ENCODE results near the gene PHF11. TPM values are rescaled to one million over a fixed set of nuclear protein-coding genes. Genes with fewer than 3 reads are reported as not detected.

The PHF11 gene
- total and polyA plus RNA-seq, 2 donors (not counting 3 experiments of a cell fraction or from before 2014, with no cell fraction given): 12.9 to 32.4 TPM

DNA sequence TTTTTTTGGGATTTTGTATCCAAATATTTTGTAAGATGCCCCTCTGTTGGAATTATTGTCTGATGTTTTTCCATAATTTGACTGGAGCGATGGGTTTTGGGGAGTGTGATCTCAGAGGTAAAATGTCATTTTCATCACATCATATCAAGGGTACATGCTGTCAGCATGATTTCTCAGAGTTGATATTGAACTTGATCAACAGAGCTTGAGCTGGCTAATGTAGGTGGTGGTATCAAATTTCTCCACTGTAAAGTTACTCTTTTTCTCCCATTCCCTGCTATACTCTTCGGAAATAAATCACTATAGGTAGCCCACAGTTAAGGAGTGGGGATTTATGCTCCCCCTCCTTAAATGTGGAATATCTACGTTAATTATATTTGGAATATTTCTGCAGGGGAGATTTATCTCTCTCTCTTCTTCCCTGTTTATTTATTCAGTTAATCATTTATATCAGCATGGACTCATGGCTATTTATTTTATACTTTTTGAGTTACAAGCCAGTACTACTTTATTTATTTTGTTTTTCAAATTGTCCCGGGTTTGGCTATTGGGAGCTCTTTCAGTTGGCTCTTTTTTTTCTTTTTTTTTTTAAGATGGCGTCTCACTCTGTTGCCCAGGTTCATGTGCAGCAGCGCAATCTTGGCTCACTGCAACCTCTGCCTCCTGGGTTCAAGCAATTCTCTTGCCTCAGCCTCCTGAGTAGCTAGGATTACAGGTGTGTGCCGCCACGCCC is 42.9 kb upstream of the PHF11 start:
- no peaks in the 10 kb centered on the region for H3K79me2 ChIP-seq (ENCODE audit: control insufficient read depth, insufficient read depth, low read length)
- no TSS peak for BruUV-seq (replicated peaks)
- no peak overlapping the region for H3K4me2 ChIP-seq (ENCODE audit: insufficient read depth, low read length)
- H3K27me3 ChIP-seq (ENCODE audit: control insufficient read depth in 2 of 2, insufficient read depth in 2 of 2, low read length in 2 of 2): peaks cover 0 to 2% of the 10 kb centered on the region in 2 experiments
- FAIRE-seq (no peak), DNase-seq (ENCODE audit: low read depth, low spot score) (no peak)
- H3K4me1 ChIP-seq (ENCODE audit: control insufficient read depth, extremely low read depth, insufficient read depth, low read length): peaks cover 6% of the 10 kb centered on the region
- no peaks in the 10 kb centered on the region for H3K9me3 ChIP-seq (replicated peaks; ENCODE audit: control insufficient read depth, insufficient read depth, low read length)
- no peaks in the 10 kb centered on the region for H3K9me1 ChIP-seq (replicated peaks; ENCODE audit: control insufficient read depth, extremely low read depth, insufficient read depth, low read length)
- no peak overlapping the region for H2AFZ ChIP-seq (ENCODE audit: low read depth, low read length)
- no peak overlapping the region for H3K9ac ChIP-seq (replicated peaks; ENCODE audit: extremely low read depth, insufficient read depth, low read length)
- dilution Hi-C loops (cut with MboI; ENCODE audit: extremely low pct_ligation_motif_present, low sequenced_read_pairs): no loop called here
- TF ChIP-seq POLR2A (IDR thresholded peaks at IDR 0.05; ENCODE audit: low read depth, low read length) (no peak), JUN (IDR thresholded peaks at IDR 0.05; ENCODE audit: borderline replicate concordance, insufficient read depth, insufficient read length, low read depth) (no peak), GATA2 (IDR thresholded peaks at IDR 0.05; ENCODE audit: insufficient read depth, insufficient read length, low read depth, low read length) (no peak), FOS (IDR thresholded peaks at IDR 0.05; ENCODE audit: borderline replicate concordance, insufficient read depth, low read length) (no peak), MYC (IDR thresholded peaks at IDR 0.05; ENCODE audit: low read depth, low read length) (no peak)
- TF ChIP-seq, protein P1, sequence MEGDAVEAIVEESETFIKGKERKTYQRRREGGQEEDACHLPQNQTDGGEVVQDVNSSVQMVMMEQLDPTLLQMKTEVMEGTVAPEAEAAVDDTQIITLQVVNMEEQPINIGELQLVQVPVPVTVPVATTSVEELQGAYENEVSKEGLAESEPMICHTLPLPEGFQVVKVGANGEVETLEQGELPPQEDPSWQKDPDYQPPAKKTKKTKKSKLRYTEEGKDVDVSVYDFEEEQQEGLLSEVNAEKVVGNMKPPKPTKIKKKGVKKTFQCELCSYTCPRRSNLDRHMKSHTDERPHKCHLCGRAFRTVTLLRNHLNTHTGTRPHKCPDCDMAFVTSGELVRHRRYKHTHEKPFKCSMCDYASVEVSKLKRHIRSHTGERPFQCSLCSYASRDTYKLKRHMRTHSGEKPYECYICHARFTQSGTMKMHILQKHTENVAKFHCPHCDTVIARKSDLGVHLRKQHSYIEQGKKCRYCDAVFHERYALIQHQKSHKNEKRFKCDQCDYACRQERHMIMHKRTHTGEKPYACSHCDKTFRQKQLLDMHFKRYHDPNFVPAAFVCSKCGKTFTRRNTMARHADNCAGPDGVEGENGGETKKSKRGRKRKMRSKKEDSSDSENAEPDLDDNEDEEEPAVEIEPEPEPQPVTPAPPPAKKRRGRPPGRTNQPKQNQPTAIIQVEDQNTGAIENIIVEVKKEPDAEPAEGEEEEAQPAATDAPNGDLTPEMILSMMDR (IDR thresholded peaks at IDR 0.05; ENCODE audit: extremely low read depth in 1 of 2, insufficient read depth in 1 of 2, low read depth in 1 of 2, low read length in 2 of 2): no peak
- H3K4me3 ChIP-seq (replicated peaks in 1 of 3; ENCODE audit: insufficient read depth in 1 of 3, low read depth in 1 of 3, low read length in 3 of 3): no peak overlapping the region
- intact Hi-C loops (cut with micrococcal nuclease): no loop called here
- peaks cover 3% of the 10 kb centered on the region for H4K20me1 ChIP-seq (replicated peaks; ENCODE audit: control insufficient read depth, extremely low read depth, insufficient read depth, low read length)
- H3K36me3 ChIP-seq (ENCODE audit: control insufficient read depth in 2 of 2, extremely low read depth in 1 of 2, insufficient read depth in 2 of 2, low read length in 2 of 2): no peaks in the 10 kb centered on the region
- ChIA-PET POLR2A (no interaction called here), CTCF (no interaction called here)
- H3K27ac ChIP-seq (ENCODE audit: insufficient read depth, low read depth, low read length): no peak overlapping the region

Measured in endothelial cell of umbilical vein (primary cell).